HG02943 (cell line): ENCODE results near the gene SLC7A4.
"Not testable (repeated sequence)": the region's sequence is repeated elsewhere in the genome, so short reads cannot be mapped to it uniquely, and the experiment has no call there.

Experiments
- ATAC-seq: cut with Tn5 transposase; IDR thresholded peaks from one replicate; pipeline ENCODE4 v1.9.1; 2021; ENCODE audit warnings: mild to moderate bottlenecking, low read depth, moderate library complexity; ENCODE audit not compliant: unreplicated experiment

SLC7A4 gene

DNA sequence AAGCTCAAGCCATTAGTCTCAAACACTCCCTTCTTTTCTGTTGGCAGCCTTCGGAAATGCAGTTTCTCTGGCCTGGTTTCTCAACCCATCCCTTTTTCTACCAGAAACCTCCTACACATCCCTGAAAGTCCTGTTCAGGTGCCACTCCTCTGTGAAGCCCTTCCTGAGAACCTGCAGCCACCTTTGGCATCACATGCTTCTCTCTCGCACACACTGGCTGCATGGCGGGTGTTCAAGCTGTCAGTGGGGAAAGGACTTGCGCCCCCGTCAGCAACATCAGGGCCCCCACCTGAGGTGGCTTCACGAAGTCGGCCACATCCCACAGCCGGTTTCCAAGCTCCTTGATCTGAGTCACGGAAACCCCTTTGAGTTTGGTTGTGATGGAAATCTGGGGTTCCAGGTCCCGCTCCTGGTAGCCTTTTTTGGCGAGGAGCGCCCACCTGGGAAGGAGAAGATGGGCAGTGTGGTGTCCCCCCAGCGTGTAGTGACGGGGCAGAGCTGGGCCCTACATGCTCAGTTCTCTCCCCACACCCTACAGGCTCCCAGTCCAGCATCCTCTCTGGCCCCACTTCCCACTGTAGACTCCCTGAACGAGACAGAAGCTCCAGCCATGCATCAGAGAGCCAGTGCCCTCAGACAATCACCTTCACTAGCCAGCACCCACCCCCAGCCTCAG, 11.6 kb upstream of the SLC7A4 start:
- no peak for ATAC-seq

DNA sequence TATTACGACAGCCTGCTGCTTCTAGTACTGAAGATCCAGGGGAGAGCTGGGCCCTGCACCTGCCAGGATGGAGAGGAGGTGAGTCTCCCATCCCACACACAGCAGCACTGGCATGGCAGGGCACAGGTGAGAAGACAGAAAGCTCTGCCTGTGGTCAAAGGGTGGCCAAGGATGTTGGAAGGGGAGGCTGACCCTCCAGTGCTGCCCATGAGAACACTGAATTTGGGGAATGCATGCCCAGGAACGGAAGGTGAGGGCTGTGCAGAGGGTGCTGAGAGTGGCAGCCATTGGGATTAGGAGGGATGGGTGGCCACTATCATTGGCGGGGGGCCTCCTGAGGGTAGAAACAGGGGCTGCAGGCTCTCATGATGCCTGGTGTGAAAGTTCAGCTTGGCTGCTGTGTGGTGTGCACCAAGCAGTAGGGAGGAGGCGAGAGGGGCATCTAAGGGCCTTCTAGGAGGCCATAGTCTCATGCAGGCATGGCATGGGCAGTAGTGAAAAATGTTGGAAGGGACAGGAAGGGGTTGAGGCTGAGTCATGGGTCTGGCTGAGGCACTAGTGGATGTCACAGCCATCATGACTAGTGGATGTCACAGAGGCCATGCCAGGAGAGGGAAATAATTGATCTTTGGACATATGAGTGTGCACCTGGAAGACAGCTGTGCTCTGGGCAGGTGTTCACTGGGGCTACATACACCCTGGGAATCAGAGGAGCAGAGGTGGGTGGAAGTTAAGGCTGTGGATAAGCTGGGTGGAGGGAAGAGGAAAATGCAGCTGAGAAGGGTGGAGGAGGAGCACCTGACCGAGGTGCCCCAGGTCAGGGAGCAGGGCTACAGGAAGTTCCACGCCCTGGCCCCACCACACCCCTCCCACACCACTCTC, 10.9 kb upstream of the SLC7A4 start:
- no peak for ATAC-seq

DNA sequence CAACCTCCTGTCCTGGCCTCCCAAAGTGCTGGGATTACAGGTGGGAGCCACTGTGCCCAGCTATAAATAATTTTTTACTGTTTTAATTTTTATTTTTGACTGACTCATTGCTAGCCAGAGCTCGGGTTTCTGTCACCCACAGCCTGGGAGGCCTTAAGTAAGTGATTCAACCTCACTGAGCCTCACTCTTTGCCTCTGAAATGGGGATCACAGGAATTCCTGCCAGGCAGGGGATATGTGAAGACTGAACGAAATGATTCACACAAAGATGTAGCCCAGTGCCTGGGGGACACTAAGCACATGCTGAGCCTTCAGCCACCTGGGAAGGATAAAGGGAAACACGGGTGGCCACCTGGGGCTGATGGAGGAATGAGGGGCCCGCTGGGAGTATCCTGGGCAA, 9.6 kb upstream of the SLC7A4 start:
- ATAC-seq: no peak

DNA sequence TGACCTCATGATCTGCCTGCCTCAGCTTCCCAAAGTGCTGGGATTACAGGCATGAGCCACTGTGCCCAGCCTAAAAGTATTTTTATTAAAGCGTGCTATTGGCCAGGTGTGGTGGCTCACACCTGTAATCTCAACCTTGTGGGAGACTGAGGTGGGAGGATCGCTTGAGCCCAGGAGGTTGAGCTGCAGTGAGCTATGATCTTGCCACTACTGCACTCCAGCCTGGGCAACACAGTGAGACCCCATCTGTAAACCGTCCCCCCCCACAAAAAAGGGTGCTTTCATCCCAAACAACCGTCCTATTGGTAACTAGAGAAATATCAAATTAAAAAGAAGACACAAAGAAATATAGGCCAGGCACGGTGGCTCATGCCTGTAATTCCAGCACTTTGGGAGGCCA, 6.8 kb upstream of the SLC7A4 start:
- ATAC-seq: not testable (repeated sequence)

DNA sequence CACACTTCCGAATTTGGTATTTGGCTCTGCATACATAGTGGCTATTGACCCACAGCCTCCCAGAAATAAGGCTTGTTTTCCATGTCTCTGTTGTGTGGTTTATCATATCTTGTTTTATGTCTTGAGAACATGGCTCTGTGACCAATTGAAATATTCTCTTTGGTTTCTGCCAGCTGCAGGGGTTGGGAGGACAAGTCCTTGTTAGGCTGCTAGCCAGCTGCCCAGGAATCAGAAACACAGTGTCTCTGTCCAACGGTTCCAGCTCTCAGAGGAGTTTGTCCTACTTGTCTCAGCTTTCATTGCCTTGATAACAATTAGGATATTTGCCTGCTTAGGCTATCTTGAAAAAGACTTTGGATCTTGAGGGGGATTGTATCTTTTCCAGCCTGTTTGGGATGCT, 6.0 kb upstream of the SLC7A4 start:
- no peak for ATAC-seq

DNA sequence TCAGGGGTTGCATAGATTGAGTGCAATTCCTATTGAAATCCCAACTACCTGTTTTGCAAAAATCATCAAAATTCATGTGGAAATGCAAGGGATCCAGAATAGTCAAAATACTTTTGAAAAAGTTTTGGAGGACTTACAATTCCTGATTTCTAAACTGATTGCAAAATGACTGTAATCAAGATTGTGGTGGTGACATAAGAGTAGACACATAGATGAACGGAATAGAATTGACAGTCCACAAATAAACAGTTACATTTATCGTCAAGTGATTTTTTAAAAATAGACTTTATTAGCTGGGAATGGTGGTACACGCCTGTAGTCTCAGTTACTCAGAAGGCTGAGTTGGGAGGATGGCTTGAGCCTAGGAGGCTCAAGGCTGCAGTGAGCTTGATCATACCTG, 2.6 kb upstream of the SLC7A4 start:
- no peak for ATAC-seq

DNA sequence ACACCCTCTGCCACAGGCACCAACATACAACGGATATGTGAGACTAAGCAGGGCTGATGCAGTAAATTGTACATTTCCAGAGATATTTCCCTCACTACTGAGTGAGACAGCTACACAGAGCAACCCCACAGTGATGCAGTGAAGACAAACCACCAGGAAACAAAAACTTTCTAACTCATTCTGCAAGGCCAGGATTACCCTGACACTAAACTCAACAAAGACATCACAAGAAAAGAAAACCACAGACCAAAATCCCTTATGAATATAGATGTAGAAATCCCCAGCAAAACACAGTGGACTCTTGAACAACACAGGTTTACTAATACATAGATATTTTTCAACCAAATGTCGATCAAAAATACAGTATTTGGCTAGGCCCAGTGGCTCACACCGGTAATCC, 1.5 kb upstream of the SLC7A4 start:
- no peak for ATAC-seq

DNA sequence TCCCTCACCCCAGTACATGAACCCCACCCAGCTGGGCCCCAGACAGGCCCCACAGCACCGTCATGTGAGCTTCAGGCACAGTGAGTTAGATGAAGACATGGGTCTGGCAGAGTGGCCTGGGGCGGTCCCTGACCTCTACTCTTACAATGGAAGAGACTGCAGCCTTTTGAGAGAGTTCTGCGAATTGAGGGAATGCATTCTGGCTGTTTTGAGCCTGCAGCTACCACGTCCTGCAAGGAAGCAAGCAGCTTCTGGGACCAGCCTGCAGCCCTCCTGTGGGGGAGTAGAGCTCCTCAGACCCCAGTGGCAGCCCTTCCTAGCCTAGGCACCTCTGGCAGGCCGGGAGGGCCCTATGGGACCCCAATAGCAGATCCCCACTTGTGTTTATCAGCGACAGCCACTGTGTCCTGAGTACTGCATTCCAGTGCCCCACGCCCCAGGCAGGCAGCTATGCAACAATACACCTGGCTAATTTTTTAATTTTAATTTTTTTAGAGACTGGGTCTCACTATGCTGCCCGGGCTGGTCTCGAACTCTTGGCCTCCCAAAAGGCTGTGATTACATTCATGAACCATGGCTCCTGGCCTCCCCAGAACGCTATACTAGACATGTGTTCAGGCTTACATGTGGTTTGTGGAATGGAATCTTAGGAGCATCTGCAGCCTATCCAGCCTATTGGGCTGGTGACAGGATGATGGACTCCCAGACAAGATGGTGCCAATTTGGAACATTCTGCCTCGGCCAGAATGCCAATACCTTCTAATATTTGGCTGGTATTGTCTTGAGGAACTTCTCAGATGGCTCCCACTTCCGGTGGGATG, 717 bp upstream of the SLC7A4 start:
- ATAC-seq: no peak

DNA sequence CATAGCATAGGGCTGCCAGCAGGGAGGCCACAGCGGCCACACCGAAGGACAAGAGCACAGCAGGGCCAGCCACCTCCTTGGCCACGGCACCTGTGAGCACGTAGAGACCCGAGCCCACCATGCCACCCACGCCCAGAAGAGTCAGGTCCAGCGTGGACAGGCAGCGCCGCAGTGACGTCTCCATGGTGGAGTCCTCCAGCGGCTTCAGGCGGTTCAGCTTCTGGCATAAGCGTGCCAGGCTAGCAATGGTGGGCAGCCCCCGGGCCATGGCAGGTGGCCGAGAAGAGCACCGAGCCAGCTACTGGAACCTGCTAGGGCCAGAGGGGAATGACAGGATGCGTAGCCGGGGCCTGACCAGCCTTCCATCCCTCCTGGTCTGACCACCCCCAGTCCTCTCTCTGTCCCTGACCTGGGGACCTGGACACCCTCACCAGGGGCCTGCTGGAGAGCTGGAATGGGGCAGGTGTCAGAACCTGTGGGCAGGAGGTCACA, 770 bp downstream of the SLC7A4 start:
- ATAC-seq: no peak

DNA sequence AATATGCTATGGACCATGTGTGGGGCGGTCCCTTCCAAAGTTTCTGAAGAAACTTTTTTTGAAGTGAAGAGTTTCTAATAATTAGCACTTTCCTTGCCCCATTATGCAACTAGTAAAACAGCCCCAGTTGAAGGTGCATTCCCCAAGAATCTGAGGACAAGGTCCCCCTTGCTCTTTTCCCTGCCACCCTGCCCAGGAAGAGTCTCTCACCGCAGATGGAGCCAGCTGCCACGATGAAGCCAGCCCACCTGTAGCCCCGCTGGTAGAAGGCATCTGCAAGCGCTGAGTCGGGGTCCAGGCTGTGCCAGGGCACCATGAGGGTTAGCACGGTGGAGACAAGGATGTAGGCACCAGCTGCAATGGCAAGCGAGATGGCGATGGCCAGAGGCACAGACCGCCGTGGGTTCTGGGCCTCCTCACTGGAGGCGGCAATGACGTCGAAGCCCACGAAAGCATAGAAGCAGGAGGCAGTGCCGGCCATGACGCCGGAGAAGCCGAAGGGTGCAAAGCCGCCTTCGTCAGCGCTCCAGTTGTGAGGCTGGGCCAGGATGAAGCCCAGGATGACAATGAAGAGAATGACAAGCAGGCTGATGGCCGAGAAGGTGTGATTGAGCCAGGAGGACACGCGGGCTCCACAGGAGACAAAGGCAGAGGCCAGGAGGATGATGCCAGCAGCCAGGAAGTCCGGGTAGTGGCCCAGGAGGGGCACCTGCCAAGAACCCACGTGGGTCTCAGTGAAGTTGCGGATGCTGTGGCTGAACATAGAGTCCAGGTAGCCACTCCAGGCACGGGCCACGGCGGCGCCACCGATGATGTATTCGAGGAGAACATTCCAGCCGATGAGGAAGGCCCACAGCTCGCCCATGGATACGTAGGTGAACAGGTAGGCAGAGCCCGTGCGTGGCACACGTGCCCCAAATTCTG, 1.5 kb downstream of the SLC7A4 start:
- no peak for ATAC-seq

DNA sequence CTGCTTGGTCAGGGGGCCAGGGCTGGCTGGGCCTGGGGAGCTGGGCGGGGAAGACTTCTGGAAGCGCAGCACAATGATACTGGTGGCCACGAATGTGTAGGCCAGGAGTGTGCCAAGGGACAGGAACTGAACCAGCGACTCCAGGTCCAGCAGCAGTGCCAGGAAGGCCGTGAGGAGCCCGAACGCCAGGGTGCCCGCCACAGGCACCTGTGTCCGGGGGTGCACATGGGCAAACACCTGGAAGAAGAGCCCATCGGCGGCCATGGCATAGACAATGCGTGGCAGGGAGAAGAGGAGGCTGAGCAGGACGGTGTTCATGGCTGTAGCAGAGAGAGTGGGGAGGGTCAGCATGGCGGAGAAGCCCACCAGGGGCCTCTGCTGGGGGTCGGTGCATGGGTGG, 2.3 kb downstream of the SLC7A4 start:
- no peak for ATAC-seq

DNA sequence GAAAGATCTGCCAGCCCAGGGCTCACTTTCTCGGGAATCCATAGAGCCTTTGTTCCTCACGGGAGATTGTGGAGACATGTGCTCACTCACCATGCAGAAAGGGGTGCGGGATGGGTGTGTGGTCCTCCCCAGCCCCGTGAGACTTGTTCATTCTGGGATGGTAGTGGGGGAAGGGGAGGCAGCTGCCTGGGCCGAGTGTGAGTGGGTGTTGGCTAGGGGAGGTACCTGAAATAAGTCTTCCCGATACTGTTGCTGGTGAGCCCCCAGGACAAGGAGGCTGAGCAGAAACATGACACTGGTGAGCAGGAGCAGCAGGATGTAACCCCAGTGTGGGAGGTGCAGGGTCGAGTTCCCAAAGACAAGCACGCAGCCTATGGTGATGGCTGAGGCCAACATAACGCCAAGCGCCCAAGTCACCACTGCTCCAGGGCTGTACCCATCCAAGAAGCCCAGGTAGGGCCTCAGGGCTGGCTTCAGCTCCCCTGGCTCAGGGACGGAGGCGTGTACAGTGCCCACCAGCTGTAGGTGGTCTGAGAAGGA, 2.8 kb downstream of the SLC7A4 start:
- no peak for ATAC-seq

DNA sequence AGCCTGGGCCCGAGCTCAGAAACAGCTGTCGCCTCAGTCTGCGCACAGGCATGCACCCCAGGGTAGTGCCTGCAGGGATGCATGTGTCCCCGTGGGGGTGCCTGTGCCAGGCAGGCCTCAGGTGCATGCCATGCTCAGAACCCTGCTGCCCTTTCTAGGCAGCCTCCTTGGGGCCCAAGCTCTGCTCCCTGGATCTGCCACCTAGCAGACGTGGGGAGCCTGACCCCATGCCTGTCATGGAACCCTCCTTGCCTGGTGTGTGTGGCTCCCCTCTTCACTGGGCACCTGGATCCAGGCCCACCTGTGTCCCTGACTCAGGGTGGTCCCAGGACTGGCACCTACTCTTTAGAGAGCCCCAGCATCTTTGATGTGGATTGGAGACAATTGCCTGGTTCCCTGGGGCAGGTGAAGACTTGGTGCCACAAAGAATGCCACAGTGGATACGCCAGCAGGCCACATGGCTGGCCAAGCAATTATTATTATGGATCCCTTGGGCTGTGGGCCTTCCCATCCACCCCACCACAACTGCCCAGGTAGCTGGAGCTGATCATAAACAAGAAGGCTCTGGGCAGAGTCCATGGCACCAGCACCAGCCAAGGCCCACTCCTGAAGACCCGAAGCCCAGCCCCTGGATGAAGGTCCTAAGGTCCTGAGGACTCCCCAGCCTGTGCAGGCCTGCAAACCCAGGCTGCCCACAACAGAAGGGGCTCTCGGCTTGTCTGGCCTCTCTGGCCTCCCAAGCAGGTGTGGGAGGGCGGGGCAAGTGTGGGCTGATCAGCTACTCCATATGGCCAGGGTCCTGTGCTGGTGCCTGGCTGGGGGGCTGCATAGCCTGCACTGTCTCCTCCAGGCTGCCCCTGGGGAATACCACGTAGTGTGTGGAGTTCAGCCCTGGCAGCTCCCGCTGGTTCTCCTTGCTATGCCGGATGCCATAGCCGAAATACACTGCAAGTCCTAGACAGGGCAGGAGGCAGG, 3.8 kb downstream of the SLC7A4 start:
- ATAC-seq: no peak

DNA sequence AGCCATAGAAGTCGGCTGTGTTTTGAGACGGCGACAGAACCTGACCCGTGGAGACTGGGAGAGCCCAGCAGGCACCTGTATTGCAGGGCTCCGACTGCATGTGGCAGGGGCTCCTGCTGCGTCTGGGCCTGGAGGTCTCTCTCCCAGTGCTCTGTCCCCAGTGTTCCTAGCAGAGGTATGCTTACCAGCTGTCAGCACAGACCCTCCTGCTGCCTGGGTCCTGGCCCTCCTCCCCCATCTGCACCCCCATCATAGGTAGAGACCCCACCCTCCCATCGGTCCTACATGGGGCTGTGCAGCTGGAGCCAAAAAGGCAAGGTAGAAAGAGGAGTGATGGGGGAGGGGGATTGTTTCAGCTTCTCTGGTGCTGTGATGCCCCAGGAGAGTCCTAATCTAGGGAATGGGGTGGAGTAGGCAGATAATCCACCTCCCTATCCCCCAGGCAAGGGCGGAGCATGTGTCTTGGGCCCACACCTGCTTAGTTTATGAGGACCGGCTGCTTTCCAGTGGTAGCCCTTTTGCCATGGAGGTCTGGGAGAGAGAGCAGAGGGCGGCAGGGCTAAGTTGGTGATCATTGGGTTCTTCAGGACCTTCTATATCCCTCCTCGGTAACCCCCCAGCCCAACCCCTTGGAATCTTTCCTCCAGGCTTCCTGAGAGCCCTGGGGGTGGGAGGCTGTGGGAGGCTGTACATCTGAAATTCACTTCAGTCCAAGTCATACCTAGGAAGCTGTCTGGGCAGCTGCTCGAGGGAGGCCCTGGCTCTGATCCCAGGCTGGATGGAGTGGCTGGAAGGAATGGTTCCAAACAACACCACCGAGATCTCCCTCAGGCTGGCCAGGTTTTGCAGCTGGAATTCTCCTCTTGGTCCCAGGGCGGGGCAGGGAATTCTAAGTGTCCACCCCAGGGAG, 5.3 kb downstream of the SLC7A4 start:
- ATAC-seq: no peak

DNA sequence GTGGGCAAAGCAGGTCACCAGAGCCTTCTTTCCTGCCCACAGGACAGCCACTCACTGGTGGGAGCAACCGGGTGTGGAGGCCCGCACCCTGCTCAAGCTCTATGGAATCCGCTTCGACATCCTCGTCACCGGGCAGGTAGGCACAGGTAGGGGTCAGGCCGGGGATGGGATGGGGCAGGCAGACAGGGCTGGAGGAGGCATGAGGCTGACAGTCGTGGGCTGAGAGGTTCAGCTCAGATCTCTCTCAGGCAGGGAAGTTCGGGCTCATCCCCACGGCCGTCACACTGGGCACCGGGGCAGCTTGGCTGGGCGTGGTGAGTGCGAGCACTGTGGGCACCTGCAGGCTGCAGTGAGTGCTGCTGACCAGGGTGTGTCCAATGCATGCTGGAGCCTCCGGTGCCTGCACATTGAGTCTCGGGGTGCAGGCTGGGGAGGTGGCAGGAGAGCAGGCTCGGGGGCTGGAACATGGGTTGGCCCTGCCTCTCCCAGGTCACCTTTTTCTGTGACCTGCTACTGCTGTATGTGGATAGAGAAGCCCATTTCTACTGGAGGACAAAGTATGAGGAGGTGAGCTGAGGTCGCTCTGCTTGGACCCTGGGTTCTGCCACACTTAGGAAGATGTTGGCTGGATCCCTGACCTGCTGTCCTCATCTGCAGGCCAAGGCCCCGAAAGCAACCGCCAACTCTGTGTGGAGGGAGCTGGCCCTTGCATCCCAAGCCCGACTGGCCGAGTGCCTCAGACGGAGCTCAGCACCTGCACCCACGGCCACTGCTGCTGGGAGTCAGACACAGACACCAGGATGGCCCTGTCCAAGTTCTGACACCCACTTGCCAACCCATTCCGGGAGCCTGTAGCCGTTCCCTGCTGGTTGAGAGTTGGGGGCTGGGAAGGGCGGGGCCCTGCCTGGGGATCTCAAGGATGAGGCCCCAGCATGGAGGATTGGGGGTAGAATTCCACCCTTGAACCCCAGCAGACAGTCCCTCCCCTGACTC, 6.3 kb downstream of the SLC7A4 start:
- ATAC-seq: no peak

DNA sequence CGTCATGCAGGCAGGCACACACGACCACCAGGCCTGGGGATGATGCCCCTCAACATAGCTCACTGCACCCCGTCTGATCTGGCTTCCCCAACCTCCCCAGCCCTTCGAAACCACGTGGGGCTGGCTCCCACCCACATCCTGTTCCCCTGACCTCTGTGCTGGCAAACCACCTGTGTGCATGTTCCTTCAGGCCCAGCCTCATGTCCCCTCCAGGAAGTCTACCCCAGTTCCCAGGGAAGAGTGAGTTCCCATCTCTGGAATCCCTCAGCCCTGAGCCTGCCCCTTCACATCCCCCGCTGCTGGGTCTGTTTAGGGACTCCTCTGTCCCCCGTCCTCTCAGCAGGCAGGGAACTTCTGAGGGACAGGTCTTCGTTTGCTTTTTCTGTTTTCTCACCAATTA, 7.1 kb downstream of the SLC7A4 start:
- ATAC-seq: no peak
